Activated T-helper 1 cell treated with Interleukin-2 at 50 U/mL for 16 hours (primary cell): ENCODE results near the gene RNF208.

ENCODE experiments used
- DNase-seq: peaks from one replicate; pipeline ENCODE4 v3.0.0-alpha.2; 2020; ENCODE audit warnings: low read depth

Gene RNF208

DNA sequence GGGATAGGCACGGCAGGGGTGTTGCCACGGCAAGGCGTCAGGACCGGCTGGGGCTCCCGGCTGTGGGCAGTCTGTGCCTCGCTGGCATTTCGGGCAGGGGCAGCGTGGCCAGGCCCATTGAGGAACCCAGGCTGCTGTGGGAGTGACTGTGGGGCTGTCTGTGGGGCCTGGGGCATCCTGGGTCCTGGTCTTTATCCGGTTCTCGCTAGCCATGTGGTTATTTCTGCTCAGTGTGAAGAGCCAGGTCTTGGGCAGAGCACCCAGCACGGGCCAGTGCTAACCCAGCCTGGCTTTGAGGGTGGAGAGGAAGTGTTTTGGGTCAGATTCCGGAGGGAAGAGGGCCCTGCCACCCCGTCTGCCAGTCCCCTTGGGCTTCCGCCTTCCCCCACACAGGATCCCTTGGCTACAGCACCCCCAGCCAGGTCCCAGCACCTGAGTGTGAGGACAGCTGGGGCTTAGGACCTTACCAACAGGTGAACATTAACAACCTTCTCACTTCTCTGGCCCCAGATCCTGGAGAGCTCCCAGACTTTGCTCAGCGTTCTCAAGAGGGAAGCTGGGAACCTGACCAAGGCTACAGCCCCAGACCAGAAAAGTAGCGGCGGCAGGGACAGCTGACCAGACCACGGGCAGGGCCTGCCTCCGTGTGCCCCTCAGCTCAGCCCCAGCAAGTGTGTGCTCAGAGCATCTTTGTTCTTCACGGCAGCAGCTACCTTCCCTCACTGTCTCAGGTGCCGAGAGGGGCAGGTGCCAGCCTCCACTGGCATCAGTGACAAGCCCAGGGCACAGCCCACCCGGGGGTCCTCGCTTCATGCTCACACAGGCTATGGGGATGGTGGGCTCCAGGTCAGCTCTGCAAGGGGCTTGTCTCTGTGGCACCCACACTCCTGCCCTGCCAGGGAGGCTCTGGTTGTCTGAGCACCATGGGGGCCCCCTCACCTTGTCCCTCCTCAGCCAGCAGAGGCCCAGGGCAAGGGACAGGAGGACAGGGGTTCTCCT lies 32.4 kb downstream of the RNF208 start:
- DNase-seq: no peak

- DNase-seq: peak; percentile 91
Observed at GRCh38 chr9:137188490-137189296, 33.3 kb downstream of the RNF208 start, which contains the start of the genes ANAPC2 and SSNA1. Gene ANAPC2, minus strand, starts transcription at chr9:137188560. Its CDS starts 28 bp downstream, at chr9:137188532. Gene SSNA1, plus strand, starts transcription at chr9:137188676. Its CDS starts 51 bp downstream, at chr9:137188727.

- DNase-seq: no peak
Observed at GRCh38 chr9:137188086-137188489, 34.0 kb downstream of the RNF208 start.

GRCh38 chr9:137187386-137187785 lies 34.7 kb downstream of the RNF208 start:
- no peak for DNase-seq

DNA sequence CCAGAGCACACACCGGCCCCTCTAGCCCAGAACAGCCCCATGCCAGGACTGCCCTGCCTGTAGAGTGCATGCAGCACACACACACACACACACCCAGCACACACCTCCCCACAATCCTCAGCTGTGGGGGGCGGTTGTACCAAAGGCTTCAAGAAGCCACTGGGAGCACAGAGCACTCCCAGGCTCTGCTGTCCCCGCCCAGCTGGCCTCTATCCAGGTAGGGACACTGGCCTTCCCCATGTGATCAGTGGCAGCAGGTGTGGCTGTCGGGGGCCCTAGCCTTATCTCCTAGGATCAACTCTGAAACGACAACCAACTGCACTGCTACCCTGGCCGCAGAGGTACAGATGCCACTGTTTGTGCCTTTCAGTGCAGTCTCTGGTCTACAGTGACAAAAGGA lies 35.7 kb downstream of the RNF208 start:
- no peak for DNase-seq

DNA sequence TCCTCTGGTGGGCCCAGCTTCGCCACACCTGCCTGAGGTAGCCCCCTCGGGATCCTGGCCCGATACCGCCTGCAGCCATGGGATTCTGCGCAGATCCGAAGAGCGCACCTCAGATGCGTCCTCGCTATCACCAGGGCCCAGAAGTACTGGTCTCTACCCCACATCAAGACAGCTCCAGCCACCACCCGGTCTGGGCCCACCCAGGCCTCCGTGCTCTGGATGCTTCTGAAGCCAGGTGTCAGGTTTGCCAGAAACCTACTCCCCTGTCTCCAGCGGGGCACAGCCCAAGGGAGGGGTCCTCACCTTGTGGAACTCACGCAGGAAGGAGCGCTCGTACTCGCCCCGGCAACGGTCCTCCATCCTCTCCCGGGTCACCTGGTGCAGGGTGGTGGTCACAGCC lies 36.1 kb downstream of the RNF208 start:
- no peak for DNase-seq

DNA sequence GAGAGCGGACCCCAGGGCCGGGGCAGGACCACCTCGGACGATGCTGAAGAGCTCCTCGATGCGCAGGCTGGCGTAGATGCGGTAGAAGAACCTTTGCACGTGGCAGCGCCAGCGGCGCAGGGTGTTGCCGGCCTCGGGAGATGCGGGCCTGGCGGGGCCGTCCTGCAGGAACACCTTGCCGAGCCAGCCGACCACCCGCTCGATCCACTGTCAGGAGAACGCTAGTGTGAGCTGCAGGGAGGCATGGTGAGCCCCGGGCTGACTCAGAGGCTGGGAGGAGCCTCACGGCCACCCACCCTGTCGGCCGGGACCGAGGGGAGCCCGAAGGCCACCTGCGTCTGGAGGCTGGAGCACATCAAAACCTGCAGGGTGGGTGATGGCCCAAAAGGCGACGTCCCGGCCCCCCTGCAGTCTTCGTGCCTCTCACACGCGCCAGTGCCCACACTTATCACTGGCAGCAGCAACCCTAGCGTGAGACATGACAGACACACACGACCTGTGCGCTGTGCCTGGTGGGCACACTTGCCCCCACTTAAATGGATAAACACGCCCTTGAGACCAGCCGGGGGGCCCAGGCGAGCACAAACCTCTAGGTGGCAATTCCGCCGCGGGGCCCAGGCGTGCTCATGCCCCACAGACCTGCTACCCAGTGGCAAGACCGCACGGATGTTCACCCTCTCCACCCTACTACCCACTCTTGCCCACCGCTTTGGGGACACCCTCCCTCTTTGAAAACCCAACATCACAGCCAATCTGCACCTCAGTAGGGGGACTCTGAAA lies 37.0 kb downstream of the RNF208 start:
- no peak for DNase-seq

GRCh38 chr9:137183980-137184595 lies 38.0 kb downstream of the RNF208 start:
- DNase-seq: no peak

GRCh38 chr9:137182836-137183235 lies 39.2 kb downstream of the RNF208 start:
- DNase-seq: no peak

- DNase-seq: no peak
Observed at GRCh38 chr9:137181680-137182079, 40.4 kb downstream of the RNF208 start.

DNA sequence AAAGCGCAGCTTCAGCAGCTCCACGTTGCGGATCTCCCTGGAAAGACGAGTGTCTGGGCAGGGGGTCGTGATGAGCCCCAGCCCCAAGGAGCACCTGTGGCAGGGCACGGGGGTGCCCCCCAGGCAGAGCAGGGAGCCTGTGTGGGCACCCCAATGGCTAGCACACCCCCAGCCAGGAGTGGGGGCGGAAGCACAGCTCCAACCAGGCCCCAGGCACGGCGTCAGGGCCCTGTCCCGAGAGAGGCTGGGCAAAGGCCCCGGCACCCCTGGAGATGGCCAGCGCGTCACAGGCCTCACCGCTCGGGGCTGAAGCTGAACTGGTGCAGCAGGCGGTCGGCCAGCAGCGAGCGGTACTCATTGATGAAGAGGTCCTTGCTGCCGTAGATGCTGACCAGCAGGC lies 41.5 kb downstream of the RNF208 start:
- no peak for DNase-seq

GRCh38 chr9:137179761-137180160 lies 42.3 kb downstream of the RNF208 start:
- no peak for DNase-seq

- DNase-seq: no peak
Observed at GRCh38 chr9:137178939-137179630, 43.0 kb downstream of the RNF208 start.

DNA sequence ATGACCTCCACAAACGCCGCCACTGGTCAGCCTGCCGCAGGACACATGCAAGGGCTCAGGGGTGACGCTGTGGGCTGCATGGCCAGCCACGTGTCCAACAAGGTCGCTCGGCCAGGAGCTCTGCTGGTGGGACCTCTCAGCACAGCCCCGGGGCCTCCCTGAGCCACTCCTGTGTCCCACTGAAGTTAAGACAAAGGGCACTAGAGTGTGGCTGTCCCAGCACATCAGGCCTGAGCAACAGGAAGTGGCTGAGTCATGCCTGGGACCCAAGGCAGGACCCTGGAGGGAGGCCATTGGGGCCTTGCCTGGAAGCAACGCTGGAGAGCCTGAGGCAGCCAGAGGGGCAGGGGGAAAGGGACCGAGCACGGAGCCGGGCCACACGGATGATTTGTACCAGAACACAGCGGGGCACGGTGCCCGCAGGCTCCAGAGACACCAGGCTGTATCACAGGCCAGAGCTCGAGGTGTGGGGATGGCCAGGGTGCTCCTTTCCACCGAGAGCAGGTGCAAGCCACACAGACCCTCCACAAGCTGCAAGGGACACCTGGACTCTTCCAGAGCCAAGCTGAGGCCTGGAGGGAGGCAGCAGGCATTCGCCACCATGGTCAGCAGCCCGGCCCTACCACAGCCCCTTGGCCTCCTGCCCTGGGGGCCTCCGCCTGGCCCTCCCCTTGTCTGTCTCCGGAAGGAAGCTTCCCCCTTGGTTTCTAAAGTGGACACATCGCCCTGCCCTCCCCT lies 43.7 kb downstream of the RNF208 start:
- no peak for DNase-seq

GRCh38 chr9:137176302-137177182 lies 45.5 kb downstream of the RNF208 start:
- DNase-seq: no peak

DNA sequence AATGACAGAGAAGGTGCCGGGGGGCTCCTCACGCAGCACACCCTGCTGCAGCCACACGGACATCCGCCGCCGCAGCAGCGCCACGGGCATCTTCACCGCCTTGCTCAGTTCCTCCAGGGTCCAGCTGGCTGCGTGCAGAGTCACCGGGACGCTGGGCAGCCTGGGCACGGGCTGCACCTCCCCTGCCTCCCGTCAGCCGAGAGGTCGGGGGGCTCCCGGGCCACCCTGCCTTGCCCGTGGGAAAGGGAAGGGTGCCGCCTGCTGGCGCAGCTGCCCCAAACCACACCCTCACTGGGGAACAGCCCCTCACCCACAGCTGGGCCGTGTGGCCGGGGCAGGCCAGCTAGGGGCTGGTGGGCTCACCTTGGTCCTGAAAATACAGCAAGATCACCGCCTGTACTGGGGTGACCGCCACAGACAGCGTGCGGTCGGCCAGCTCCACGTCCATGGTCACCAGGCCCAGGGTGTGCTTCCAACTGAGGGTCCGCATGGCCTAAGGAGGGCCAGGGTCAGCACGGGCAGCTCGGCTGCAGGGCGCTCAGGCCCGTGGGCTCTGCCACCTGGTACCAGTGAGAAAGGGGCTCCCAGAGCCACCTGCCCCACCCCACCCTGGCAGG lies 46.6 kb downstream of the RNF208 start:
- DNase-seq: no peak

- DNase-seq: no peak
Observed at GRCh38 chr9:137174722-137175293, 47.2 kb downstream of the RNF208 start.
